ENCODE measurements around the gene LRRC56. TPM values are rescaled to one million over a fixed set of nuclear protein-coding genes. Genes with fewer than 3 reads are reported as not detected.

LRRC56 gene
- total and polyA plus RNA-seq, 2 experiments from 2014 or later: 0.40 to 1.6 TPM

DNA sequence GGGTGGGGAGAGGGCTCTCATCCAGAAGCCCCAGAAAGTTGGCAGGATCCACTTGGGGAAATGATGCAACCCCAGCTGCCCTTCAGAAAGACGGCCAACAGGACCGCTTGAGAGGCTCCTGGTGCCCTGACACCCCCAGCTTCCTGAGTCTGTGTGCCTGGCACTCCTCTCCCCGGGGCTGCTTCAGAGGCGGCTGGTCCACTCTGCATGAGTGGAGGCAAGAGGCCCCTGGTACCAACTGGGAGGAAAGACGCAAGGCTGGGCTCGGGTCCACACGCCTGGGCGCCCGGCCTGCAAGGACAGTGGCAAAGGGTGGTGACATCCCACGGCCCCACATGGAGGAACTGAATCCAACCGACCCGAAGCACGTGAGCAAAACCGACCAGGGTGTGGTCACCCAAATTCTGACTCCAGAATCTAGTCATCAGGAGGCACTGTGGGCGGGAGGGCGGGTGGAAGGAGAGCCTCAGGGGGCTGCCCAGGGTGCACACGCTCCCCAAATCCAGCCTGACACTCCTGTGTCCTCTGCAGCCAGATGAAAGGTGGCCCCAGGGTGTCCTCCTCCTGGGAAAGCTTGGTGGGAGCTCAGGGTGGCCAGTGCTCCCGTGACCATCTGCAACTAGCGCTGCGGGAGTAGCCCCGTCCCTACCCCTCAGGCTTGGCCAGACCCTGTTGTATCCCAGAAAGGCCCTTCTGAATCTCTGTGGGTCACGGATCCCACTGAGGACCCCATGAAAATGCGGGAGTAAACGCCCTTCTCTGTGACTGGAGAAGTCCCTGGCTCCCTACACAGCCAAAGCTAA lies 33.9 kb upstream of the LRRC56 start:
- Histone ChIP-seq H2AFZ (no peak overlapping the region), H4K20me1 (ENCODE audit: insufficient read depth, poor library complexity, severe bottlenecking) (peaks cover 12% of the 10 kb centered on the region), H3K9me2 (replicated peaks; ENCODE audit: insufficient read depth) (no peaks in the 10 kb centered on the region), H3K9me3 (ENCODE audit: low read depth) (no peaks in the 10 kb centered on the region), H3K79me2 (peaks cover 55% of the 10 kb centered on the region), H3K27me3 (no peaks in the 10 kb centered on the region), H3K36me3 (replicated peaks; ENCODE audit: insufficient read depth, low read depth) (no peaks in the 10 kb centered on the region), H3K4me1 (ENCODE audit: insufficient read depth) (peaks cover 16% of the 10 kb centered on the region), H3K4me3 (no peak overlapping the region), H3K27ac (no peak overlapping the region), H3K4me2 (no peak overlapping the region)
- 94% methylated on average over 24 of the region's 24 CpGs for WGBS (ENCODE audit: low lambda C conversion rate, missing lambda C conversion rate)
- DNase-seq (ENCODE audit: low spot score): peak; percentile 26
- no peak for TF ChIP-seq EZH2phosphoT487 (IDR thresholded peaks at IDR 0.05; ENCODE audit: low read depth, severe bottlenecking, unreplicated experiment)
- TF ChIP-seq, protein P1, sequence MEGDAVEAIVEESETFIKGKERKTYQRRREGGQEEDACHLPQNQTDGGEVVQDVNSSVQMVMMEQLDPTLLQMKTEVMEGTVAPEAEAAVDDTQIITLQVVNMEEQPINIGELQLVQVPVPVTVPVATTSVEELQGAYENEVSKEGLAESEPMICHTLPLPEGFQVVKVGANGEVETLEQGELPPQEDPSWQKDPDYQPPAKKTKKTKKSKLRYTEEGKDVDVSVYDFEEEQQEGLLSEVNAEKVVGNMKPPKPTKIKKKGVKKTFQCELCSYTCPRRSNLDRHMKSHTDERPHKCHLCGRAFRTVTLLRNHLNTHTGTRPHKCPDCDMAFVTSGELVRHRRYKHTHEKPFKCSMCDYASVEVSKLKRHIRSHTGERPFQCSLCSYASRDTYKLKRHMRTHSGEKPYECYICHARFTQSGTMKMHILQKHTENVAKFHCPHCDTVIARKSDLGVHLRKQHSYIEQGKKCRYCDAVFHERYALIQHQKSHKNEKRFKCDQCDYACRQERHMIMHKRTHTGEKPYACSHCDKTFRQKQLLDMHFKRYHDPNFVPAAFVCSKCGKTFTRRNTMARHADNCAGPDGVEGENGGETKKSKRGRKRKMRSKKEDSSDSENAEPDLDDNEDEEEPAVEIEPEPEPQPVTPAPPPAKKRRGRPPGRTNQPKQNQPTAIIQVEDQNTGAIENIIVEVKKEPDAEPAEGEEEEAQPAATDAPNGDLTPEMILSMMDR (IDR thresholded peaks at IDR 0.05; ENCODE audit: poor library complexity): no peak
- no peak for TF ChIP-seq EZH2 (IDR thresholded peaks at IDR 0.05; ENCODE audit: borderline replicate concordance)

DNA sequence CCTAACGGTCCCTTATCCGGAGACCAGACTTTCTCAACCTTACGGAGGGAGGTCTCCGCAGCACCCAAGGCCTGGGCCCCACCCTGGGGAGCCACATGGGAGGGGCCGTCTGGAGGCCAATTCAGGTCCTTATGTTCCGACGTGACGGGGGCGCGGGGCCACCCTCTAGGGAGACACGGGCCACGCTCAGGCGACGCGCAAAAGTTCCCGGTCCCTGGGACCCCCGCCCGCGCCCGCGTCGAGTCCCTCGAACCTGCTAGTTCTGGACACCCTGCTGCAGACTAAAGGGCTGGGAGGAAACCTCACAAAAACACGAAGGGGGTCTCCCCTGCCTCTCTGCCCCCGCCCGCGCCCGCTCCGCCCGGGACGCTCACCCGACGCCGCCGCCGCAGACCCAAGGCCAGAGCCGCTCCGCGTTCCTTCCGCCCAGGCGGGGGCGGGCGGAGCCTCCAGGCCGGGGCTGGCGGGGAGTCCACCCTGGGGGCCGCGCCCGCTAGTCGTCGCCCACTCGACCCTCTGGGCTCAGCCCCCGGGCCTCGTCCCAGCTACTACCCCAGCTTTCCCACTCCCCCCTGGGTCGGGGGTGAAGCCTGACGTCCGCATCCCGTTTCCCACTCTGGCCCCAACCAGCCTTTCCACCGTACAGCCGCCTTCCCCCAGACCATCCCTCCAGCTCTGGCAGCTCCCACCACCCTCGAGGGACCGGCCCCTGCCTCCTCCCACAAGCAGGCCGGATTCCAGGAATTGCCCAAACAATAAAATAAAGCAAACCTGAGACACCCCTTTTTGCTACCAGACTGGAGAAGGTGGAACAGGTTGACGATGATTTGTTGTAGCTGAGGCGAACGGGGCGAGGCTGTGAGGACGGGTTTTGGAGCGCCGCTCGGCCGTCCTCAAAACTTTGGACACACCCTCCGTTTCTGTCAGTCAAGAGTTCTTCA lies 33.0 kb upstream of the LRRC56 start:
- Histone ChIP-seq H3K36me3 (replicated peaks; ENCODE audit: insufficient read depth, low read depth) (no peaks in the 10 kb centered on the region), H3K9me3 (ENCODE audit: low read depth) (no peaks in the 10 kb centered on the region), H3K4me3 (no peak overlapping the region), H3K79me2 (peaks cover 59% of the 10 kb centered on the region), H3K4me1 (ENCODE audit: insufficient read depth) (peaks cover 16% of the 10 kb centered on the region), H3K27ac (no peak overlapping the region), H3K27me3 (no peaks in the 10 kb centered on the region), H3K4me2 (peak overlapping the region; percentile 88), H4K20me1 (ENCODE audit: insufficient read depth, poor library complexity, severe bottlenecking) (peaks cover 12% of the 10 kb centered on the region), H2AFZ (no peak overlapping the region), H3K9me2 (replicated peaks; ENCODE audit: insufficient read depth) (no peaks in the 10 kb centered on the region)
- peak; percentile 5 for DNase-seq (ENCODE audit: low spot score)
- WGBS (ENCODE audit: low lambda C conversion rate, missing lambda C conversion rate): 94% methylated on average over 38 of the region's 72 CpGs
- TF ChIP-seq EZH2phosphoT487 (IDR thresholded peaks at IDR 0.05; ENCODE audit: low read depth, severe bottlenecking, unreplicated experiment): no peak
- TF ChIP-seq, protein P1 (IDR thresholded peaks at IDR 0.05; ENCODE audit: poor library complexity): no peak
- TF ChIP-seq EZH2 (IDR thresholded peaks at IDR 0.05; ENCODE audit: borderline replicate concordance): no peak

DNA sequence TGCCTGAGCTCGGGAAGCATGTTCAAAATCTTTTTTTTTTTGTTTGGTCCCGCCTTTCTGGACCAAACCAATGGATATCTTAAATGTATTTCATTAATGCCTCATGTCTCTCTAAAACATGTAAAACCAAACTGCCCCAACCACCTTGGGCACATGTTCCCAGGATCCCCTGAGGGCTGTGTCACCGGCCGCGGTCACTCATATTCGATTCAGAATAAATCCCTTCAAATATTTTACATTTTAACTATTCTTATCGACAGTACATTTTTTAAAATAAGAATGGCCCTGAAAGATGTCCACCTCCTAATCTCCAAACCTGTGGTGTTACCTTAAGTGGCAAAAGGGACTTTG lies 32.4 kb upstream of the LRRC56 start:
- Histone ChIP-seq H4K20me1 (ENCODE audit: insufficient read depth, poor library complexity, severe bottlenecking) (peaks cover 12% of the 10 kb centered on the region), H3K79me2 (peaks cover 59% of the 10 kb centered on the region), H2AFZ (no peak overlapping the region), H3K36me3 (replicated peaks; ENCODE audit: insufficient read depth, low read depth) (no peaks in the 10 kb centered on the region), H3K4me2 (peak overlapping the region; percentile 88), H3K9me2 (replicated peaks; ENCODE audit: insufficient read depth) (no peaks in the 10 kb centered on the region), H3K4me3 (no peak overlapping the region), H3K9me3 (ENCODE audit: low read depth) (no peaks in the 10 kb centered on the region), H3K27me3 (no peaks in the 10 kb centered on the region), H3K4me1 (ENCODE audit: insufficient read depth) (peaks cover 16% of the 10 kb centered on the region), H3K27ac (peak overlapping the region; percentile 100)
- no peak for DNase-seq (ENCODE audit: low spot score)
- no peak for TF ChIP-seq EZH2phosphoT487 (IDR thresholded peaks at IDR 0.05; ENCODE audit: low read depth, severe bottlenecking, unreplicated experiment)
- TF ChIP-seq EZH2 (IDR thresholded peaks at IDR 0.05; ENCODE audit: borderline replicate concordance): no peak
- TF ChIP-seq, protein P1 (IDR thresholded peaks at IDR 0.05; ENCODE audit: poor library complexity): no peak
- WGBS (ENCODE audit: low lambda C conversion rate, missing lambda C conversion rate): 95% methylated on average over 7 of the region's 7 CpGs

All from hepatocyte (in vitro differentiated cells).